H1 (cell line): ENCODE data around the gene ZPBP2. TPM values are rescaled to one million over a fixed set of nuclear protein-coding genes. Genes with fewer than 3 reads are reported as not detected.
A peak's percentile ranks its signal among the peaks of the same experiment; 100 is the strongest.

Source experiments
- ATF3 ChIP-seq: IDR thresholded peaks from 2 replicates; pipeline ENCODE4 v1.6.1; 2011; ENCODE audit warnings: low read depth, mild to moderate bottlenecking, low read length; ENCODE audit not compliant: insufficient read depth
- CTCF ChIP-seq, 3 experiments: IDR thresholded peaks; 1 replicate in 2 of 3; 2 replicates in 1 of 3; pipeline versions ENCODE4 v1.5.1 to v1.6.1; 2011; ENCODE audit warnings: low read length in 3 of 3, mild to moderate bottlenecking in 3 of 3, inconsistent platforms in 2 of 3, low read depth in 1 of 3, moderate library complexity in 1 of 3; ENCODE audit not compliant: insufficient read depth in 1 of 3; ENCODE audit errors: control extremely low read depth in 1 of 3
- EGR1 ChIP-seq: IDR thresholded peaks from 2 replicates; pipeline ENCODE4 v1.6.1; 2011; ENCODE audit warnings: low read depth, low read length, borderline replicate concordance
- FOSL1 ChIP-seq: IDR thresholded peaks from 2 replicates; pipeline ENCODE4 v1.6.1; 2011; ENCODE audit warnings: mild to moderate bottlenecking, low read depth, low read length, moderate library complexity; ENCODE audit not compliant: insufficient read depth
- KDM5A ChIP-seq: fragments of 200-600 bp; IDR thresholded peaks from 2 replicates; pipeline ENCODE4 v1.7.1; 2012; ENCODE audit warnings: mild to moderate bottlenecking, low read length, inconsistent platforms, mixed read lengths
- SP2 ChIP-seq: IDR thresholded peaks from 2 replicates; pipeline ENCODE4 v1.6.1; 2012; ENCODE audit warnings: mild to moderate bottlenecking, low read length, inconsistent platforms
- SUZ12 ChIP-seq: fragments of 200-600 bp; sonication (generic); IDR thresholded peaks from 2 replicates; pipeline ENCODE4 v1.6.1; 2012; ENCODE audit warnings: mild to moderate bottlenecking, inconsistent platforms, low read length, moderate library complexity, mixed read lengths
- polyA plus RNA-seq, 7 experiments: library from polyadenylated mRNA; depleted of rRNA in 3 of 7; stranded (reverse) in 5 of 7; unstranded in 2 of 7; fragments of >200 nt in 5 of 7; fragments of 200-250 nt in 2 of 7; gene quantifications; 1 replicate in 5 of 7; 2 replicates in 1 of 7; 4 replicates in 1 of 7; pipeline versions ENCODE4 v1.2.1 to v1.2.3, GENCODE V29; 2011 to 2013; ENCODE audit warnings: missing spikeins in 2 of 7, mixed read lengths in 2 of 7
- total RNA-seq: library from RNA; stranded (reverse); fragmentation: NEBNext Ultra II Directional; extraction: Animal tissue kit (Norgen Biotek cat#: 25700); gene quantifications from 2 replicates; pipeline ENCODE4 v1.2.1, GENCODE V29; 2021

ZPBP2 gene
- total and polyA plus RNA-seq, 2 of the 8 experiments (the other 6 are each of a cell fraction or from before 2014, with no cell fraction given): not detected

GRCh38 chr17:39863918-39864746 lies 3.9 kb upstream of the ZPBP2 start, which contains the start of gene IKZF3 (continued):
- TF ChIP-seq CTCF (IDR thresholded peaks at IDR 0.05; ENCODE audit: control extremely low read depth in 1 of 3, insufficient read depth in 1 of 3, low read depth in 1 of 3, low read length in 3 of 3) (peak; percentile 16 to 65 (median 38)), KDM5A (no peak), FOSL1 (no peak), EGR1 (peak; percentile 28; the same call in 1 of the 2 replicates), SUZ12 (peak; percentile 71; the same call in 1 of the 2 replicates), SP2 (no peak), ATF3 (no peak)
